ENCODE results near the gene DMRTC2.

The DMRTC2 gene

GRCh38 chr19:41811036-41811435, 33.8 kb upstream of the DMRTC2 start:
- H3K4me1 ChIP-seq (ENCODE audit: insufficient read depth, low read length) = no peaks in the 10 kb centered on the region
- no peak for DNase-seq
- H3K27ac ChIP-seq (ENCODE audit: low read length) = no peak overlapping the region
- H3K9me3 ChIP-seq (ENCODE audit: insufficient read depth, low read length, severe bottlenecking) = no peaks in the 10 kb centered on the region
- H3K27me3 ChIP-seq (ENCODE audit: insufficient read depth, low read length, poor library complexity) = no peaks in the 10 kb centered on the region
- no peak for TF ChIP-seq EZH2 (IDR thresholded peaks at IDR 0.05; ENCODE audit: borderline replicate concordance, low read depth, low read length, severe bottlenecking)
- no peak for TF ChIP-seq CTCF (IDR thresholded peaks at IDR 0.05; ENCODE audit: borderline replicate concordance, extremely low read depth, low read length, poor library complexity, severe bottlenecking)
- no peak overlapping the region for H3K4me2 ChIP-seq (ENCODE audit: insufficient read depth, low read length)
- no peak overlapping the region for H2AFZ ChIP-seq (ENCODE audit: low read depth, low read length)
- no peak overlapping the region for H3K4me3 ChIP-seq (ENCODE audit: low read depth in 1 of 2, low read length in 2 of 2)
- no peak overlapping the region for H3K9ac ChIP-seq (ENCODE audit: low read depth, low read length)
- peaks cover 8% of the 10 kb centered on the region; the same call in 1 of the 2 replicates for H4K20me1 ChIP-seq (ENCODE audit: insufficient read depth, low read length)
- H3K36me3 ChIP-seq (ENCODE audit: insufficient read depth, low read length) = no peaks in the 10 kb centered on the region
- no peaks in the 10 kb centered on the region for H3K79me2 ChIP-seq (ENCODE audit: insufficient read depth, low read length)
- ATAC-seq (ENCODE audit: insufficient read depth, low read depth) = no peak

GRCh38 chr19:41811981-41812380, 32.9 kb upstream of the DMRTC2 start:
- Histone ChIP-seq H3K4me1 (ENCODE audit: insufficient read depth, low read length) (no peaks in the 10 kb centered on the region), H3K9me3 (ENCODE audit: insufficient read depth, low read length, severe bottlenecking) (no peaks in the 10 kb centered on the region), H3K4me2 (ENCODE audit: insufficient read depth, low read length) (no peak overlapping the region), H3K36me3 (ENCODE audit: insufficient read depth, low read length) (no peaks in the 10 kb centered on the region), H3K79me2 (ENCODE audit: insufficient read depth, low read length) (no peaks in the 10 kb centered on the region), H3K27me3 (ENCODE audit: insufficient read depth, low read length, poor library complexity) (no peaks in the 10 kb centered on the region), H3K4me3 (ENCODE audit: low read depth in 1 of 2, low read length in 2 of 2) (no peak overlapping the region), H2AFZ (ENCODE audit: low read depth, low read length) (no peak overlapping the region), H4K20me1 (ENCODE audit: insufficient read depth, low read length) (peaks cover 8% of the 10 kb centered on the region; the same call in 1 of the 2 replicates), H3K9ac (ENCODE audit: low read depth, low read length) (no peak overlapping the region), H3K27ac (ENCODE audit: low read length) (no peak overlapping the region)
- DNase-seq (no peak), ATAC-seq (ENCODE audit: insufficient read depth, low read depth) (no peak)
- no peak for TF ChIP-seq EZH2 (IDR thresholded peaks at IDR 0.05; ENCODE audit: borderline replicate concordance, low read depth, low read length, severe bottlenecking)
- TF ChIP-seq CTCF (IDR thresholded peaks at IDR 0.05; ENCODE audit: borderline replicate concordance, extremely low read depth, low read length, poor library complexity, severe bottlenecking) = no peak

- H3K4me2 ChIP-seq (ENCODE audit: insufficient read depth, low read length) = no peak overlapping the region
- TF ChIP-seq CTCF (IDR thresholded peaks at IDR 0.05; ENCODE audit: borderline replicate concordance, extremely low read depth, low read length, poor library complexity, severe bottlenecking) (no peak), EZH2 (IDR thresholded peaks at IDR 0.05; ENCODE audit: borderline replicate concordance, low read depth, low read length, severe bottlenecking) (no peak)
- ATAC-seq (ENCODE audit: insufficient read depth, low read depth) (no peak), DNase-seq (no peak)
- H3K9ac ChIP-seq (ENCODE audit: low read depth, low read length) = no peak overlapping the region
- H3K4me1 ChIP-seq (ENCODE audit: insufficient read depth, low read length) = no peaks in the 10 kb centered on the region
- H3K27ac ChIP-seq (ENCODE audit: low read length) = no peak overlapping the region
- H3K4me3 ChIP-seq (ENCODE audit: low read depth in 1 of 2, low read length in 2 of 2) = no peak overlapping the region
- H3K27me3 ChIP-seq (ENCODE audit: insufficient read depth, low read length, poor library complexity) = no peaks in the 10 kb centered on the region
- H2AFZ ChIP-seq (ENCODE audit: low read depth, low read length) = no peak overlapping the region
- no peaks in the 10 kb centered on the region for H3K36me3 ChIP-seq (ENCODE audit: insufficient read depth, low read length)
- peaks cover 8% of the 10 kb centered on the region; the same call in 1 of the 2 replicates for H4K20me1 ChIP-seq (ENCODE audit: insufficient read depth, low read length)
- H3K9me3 ChIP-seq (ENCODE audit: insufficient read depth, low read length, severe bottlenecking) = no peaks in the 10 kb centered on the region
- H3K79me2 ChIP-seq (ENCODE audit: insufficient read depth, low read length) = no peaks in the 10 kb centered on the region
Measured at GRCh38 chr19:41813911-41814310, 30.9 kb upstream of the DMRTC2 start.

GRCh38 chr19:41815301-41815700, 29.5 kb upstream of the DMRTC2 start:
- TF ChIP-seq CTCF (IDR thresholded peaks at IDR 0.05; ENCODE audit: borderline replicate concordance, extremely low read depth, low read length, poor library complexity, severe bottlenecking) (no peak), EZH2 (IDR thresholded peaks at IDR 0.05; ENCODE audit: borderline replicate concordance, low read depth, low read length, severe bottlenecking) (no peak)
- DNase-seq = no peak
- Histone ChIP-seq H3K4me1 (ENCODE audit: insufficient read depth, low read length) (no peaks in the 10 kb centered on the region), H2AFZ (ENCODE audit: low read depth, low read length) (no peak overlapping the region), H4K20me1 (ENCODE audit: insufficient read depth, low read length) (peaks cover 3% of the 10 kb centered on the region; the same call in 1 of the 2 replicates), H3K27me3 (ENCODE audit: insufficient read depth, low read length, poor library complexity) (no peaks in the 10 kb centered on the region), H3K4me3 (ENCODE audit: low read depth in 1 of 2, low read length in 2 of 2) (no peak overlapping the region), H3K27ac (ENCODE audit: low read length) (no peak overlapping the region), H3K9me3 (ENCODE audit: insufficient read depth, low read length, severe bottlenecking) (no peaks in the 10 kb centered on the region), H3K4me2 (ENCODE audit: insufficient read depth, low read length) (no peak overlapping the region), H3K79me2 (ENCODE audit: insufficient read depth, low read length) (no peaks in the 10 kb centered on the region), H3K9ac (ENCODE audit: low read depth, low read length) (no peak overlapping the region), H3K36me3 (ENCODE audit: insufficient read depth, low read length) (no peaks in the 10 kb centered on the region)
- ATAC-seq (ENCODE audit: insufficient read depth, low read depth) = no peak
